Neural crest cell (in vitro differentiated cells): ENCODE measurements around the gene OS9. TPM values are rescaled to one million over a fixed set of nuclear protein-coding genes. Genes with fewer than 3 reads are reported as not detected.
"Not testable (repeated sequence)": the region's sequence is repeated elsewhere in the genome, so short reads cannot be mapped to it uniquely, and the experiment has no call there.

Experiments
- DNase-seq: peaks from one replicate; pipeline ENCODE4 v3.0.0; 2021; ENCODE audit warnings: low read depth, mixed read lengths, low spot score
- H3K27ac Mint-ChIP-seq: one replicate; pipeline ENCODE4 v1.8.0; 2021; ENCODE audit warnings: mild to moderate bottlenecking, mixed read lengths; ENCODE audit not compliant: unreplicated experiment
- H3K27me3 Mint-ChIP-seq: 2 replicates; pipeline ENCODE4 v1.8.0; 2021; ENCODE audit warnings: low read depth, mild to moderate bottlenecking, mixed read lengths
- H3K36me3 Mint-ChIP-seq: 2 replicates; pipeline ENCODE4 v1.8.0; 2021; ENCODE audit warnings: low read depth, mild to moderate bottlenecking, mixed read lengths
- H3K4me1 Mint-ChIP-seq: 2 replicates; pipeline ENCODE4 v1.8.0; 2021; ENCODE audit warnings: mixed read lengths
- H3K4me3 Mint-ChIP-seq: one replicate; pipeline ENCODE4 v1.8.0; 2021; ENCODE audit warnings: mild to moderate bottlenecking, mixed read lengths
- H3K9me3 Mint-ChIP-seq: 2 replicates; pipeline ENCODE4 v1.8.0; 2021; ENCODE audit warnings: mixed read lengths
- CTCF ChIP-seq: fragments of 200-600 bp; sonication (generic); conservative IDR thresholded peaks from 2 replicates; pipeline ENCODE4 v1.5.0; 2021; ENCODE audit warnings: antibody characterized with exemption, mild to moderate bottlenecking
- long read RNA-seq: library from polyadenylated mRNA; unstranded; transcript quantifications from one replicate; pipeline ENCODE4 v2.0.0, GENCODE V29; 2020
- total RNA-seq: library from RNA; stranded (reverse); gene quantifications from 2 replicates; pipeline ENCODE4 v1.2.1, GENCODE V29; 2021

Gene OS9, protein sequence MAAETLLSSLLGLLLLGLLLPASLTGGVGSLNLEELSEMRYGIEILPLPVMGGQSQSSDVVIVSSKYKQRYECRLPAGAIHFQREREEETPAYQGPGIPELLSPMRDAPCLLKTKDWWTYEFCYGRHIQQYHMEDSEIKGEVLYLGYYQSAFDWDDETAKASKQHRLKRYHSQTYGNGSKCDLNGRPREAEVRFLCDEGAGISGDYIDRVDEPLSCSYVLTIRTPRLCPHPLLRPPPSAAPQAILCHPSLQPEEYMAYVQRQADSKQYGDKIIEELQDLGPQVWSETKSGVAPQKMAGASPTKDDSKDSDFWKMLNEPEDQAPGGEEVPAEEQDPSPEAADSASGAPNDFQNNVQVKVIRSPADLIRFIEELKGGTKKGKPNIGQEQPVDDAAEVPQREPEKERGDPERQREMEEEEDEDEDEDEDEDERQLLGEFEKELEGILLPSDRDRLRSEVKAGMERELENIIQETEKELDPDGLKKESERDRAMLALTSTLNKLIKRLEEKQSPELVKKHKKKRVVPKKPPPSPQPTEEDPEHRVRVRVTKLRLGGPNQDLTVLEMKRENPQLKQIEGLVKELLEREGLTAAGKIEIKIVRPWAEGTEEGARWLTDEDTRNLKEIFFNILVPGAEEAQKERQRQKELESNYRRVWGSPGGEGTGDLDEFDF
- 123 and 135 TPM in 2 replicates for total RNA-seq
- long read RNA-seq, transcript OS9-202 (15 exons, 2,691 nt), result minor isoform, 27 of 133 reads
- long read RNA-seq, transcript OS9-220 (14 exons, 2,135 nt), result major isoform, 41 of 133 reads
- long read RNA-seq, transcript OS9-201 (14 exons, 2,505 nt), result minor isoform, 16 of 133 reads
- long read RNA-seq, partial matches to known transcripts, result 19 of 133 reads
- long read RNA-seq, other reads (novel, unspliced or antisense), result 25 of 133 reads

- Mint-ChIP-seq H3K4me1 (no peaks in the 10 kb centered on the region), H3K36me3 (peaks cover 11% of the 10 kb centered on the region), H3K27me3 (peaks cover 21% of the 10 kb centered on the region), H3K4me3 (no peak within 1 kb of the TSS), H3K9me3 (no peaks in the 10 kb centered on the region), H3K27ac (no peak within 1 kb of the TSS)
- DNase-seq, result peak; percentile 86
- peak; percentile 73 for TF ChIP-seq CTCF
Measured at GRCh38 chr12:57693659-57694458, at the start of gene OS9. OS9 (plus strand) TSS chr12:57694132; CDS start chr12:57694162, 30 bp downstream.

DNA sequence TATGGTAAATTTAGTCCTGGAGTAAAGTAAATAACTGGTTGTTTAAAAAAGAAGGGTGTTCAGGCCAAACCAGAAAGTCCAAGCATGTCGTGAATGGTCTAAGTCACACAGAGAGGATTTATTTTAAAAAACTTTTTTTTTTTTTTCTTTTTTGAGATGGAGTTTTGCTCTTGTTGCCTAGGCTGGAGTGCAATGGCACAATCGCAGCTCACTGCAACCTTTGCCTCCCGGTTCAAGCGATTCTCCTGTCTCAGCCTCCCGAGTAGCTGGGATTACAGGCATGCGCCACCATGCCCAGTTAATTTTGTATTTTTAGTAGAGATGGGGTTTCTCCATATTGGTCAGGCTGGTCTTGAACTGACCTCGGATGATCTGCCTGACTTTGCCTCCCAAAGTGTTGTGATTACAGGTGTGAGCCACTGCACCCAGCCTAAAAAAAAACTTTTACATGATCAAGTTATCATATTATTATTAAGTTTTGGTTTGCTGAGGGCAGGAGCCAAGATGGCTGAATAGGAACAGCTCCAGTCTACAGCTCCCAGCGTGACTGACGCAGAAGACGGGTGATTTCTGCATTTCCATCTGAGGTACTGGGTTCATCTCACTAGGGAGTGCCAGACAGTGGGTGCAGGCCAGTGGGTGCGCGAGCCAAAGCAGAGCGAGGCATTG, 47.8 kb upstream of the OS9 start:
- not testable (repeated sequence) for H3K27ac Mint-ChIP-seq, H3K9me3 Mint-ChIP-seq, H3K4me3 Mint-ChIP-seq, H3K36me3 Mint-ChIP-seq, H3K4me1 Mint-ChIP-seq, DNase-seq
- H3K27me3 Mint-ChIP-seq, result peaks cover 13% of the 10 kb centered on the region

GRCh38 chr12:57646659-57647049, 47.3 kb upstream of the OS9 start:
- H3K4me1 Mint-ChIP-seq, DNase-seq, H3K9me3 Mint-ChIP-seq, H3K4me3 Mint-ChIP-seq, H3K27ac Mint-ChIP-seq, H3K36me3 Mint-ChIP-seq, H3K27me3 Mint-ChIP-seq: not testable (repeated sequence)

- TF ChIP-seq CTCF, result no peak
- Mint-ChIP-seq H3K36me3 (peaks cover 4% of the 10 kb centered on the region), H3K27ac (no peak overlapping the region), H3K4me3 (no peak overlapping the region), H3K4me1 (no peaks in the 10 kb centered on the region), H3K27me3 (peaks cover 23% of the 10 kb centered on the region), H3K9me3 (peaks cover 7% of the 10 kb centered on the region)
- no peak for DNase-seq
Measured at GRCh38 chr12:57654042-57654441, 39.9 kb upstream of the OS9 start.

GRCh38 chr12:57655541-57656240, 38.2 kb upstream of the OS9 start:
- peaks cover 26% of the 10 kb centered on the region for H3K27me3 Mint-ChIP-seq
- TF ChIP-seq CTCF, result no peak
- no peak for DNase-seq
- H3K4me3 Mint-ChIP-seq, result no peak overlapping the region
- peaks cover 9% of the 10 kb centered on the region for H3K9me3 Mint-ChIP-seq
- no peaks in the 10 kb centered on the region for H3K4me1 Mint-ChIP-seq
- H3K27ac Mint-ChIP-seq, result no peak overlapping the region
- H3K36me3 Mint-ChIP-seq, result peaks cover 4% of the 10 kb centered on the region

DNA sequence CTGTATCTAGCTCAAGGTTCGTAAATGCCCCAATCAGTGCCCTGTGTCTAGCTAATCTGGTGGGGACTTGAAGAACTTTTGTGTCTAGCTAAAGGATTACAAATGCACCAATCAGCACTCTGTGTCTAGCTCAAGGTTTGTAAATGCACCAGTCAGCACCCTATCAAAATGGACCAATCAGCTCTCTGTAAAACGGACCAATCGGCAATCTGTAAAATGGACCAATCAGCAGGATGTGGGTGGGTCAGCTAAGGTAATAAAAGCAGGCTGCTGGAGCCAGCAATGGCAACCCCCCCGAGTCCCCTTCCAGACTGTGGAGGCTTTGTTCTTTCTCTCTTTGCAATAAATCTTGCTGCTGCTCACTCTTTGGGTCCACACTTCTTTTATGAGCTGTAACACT, 37.5 kb upstream of the OS9 start:
- not testable (repeated sequence) for H3K9me3 Mint-ChIP-seq, H3K4me1 Mint-ChIP-seq, DNase-seq, H3K27ac Mint-ChIP-seq, H3K36me3 Mint-ChIP-seq, H3K4me3 Mint-ChIP-seq
- H3K27me3 Mint-ChIP-seq, result peaks cover 26% of the 10 kb centered on the region
